NB4 (cell line): ENCODE measurements around the gene NOL6.
"Not testable (repeated sequence)": the region's sequence is repeated elsewhere in the genome, so short reads cannot be mapped to it uniquely, and the experiment has no call there.

Experiments
- POLR2A ChIP-seq: IDR thresholded peaks from 2 replicates; pipeline ENCODE4 v1.6.1; 2011; ENCODE audit warnings: mild to moderate bottlenecking; ENCODE audit not compliant: insufficient read length; ENCODE audit errors: extremely low read depth
- TF ChIP-seq, protein P1 (sequence below): IDR thresholded peaks from one replicate; pipeline ENCODE4 v1.5.1; 2012; ENCODE audit warnings: low read depth, low read length

GRCh38 chr9:33455456-33455855, 18.3 kb downstream of the NOL6 start:
- TF ChIP-seq, protein P1, sequence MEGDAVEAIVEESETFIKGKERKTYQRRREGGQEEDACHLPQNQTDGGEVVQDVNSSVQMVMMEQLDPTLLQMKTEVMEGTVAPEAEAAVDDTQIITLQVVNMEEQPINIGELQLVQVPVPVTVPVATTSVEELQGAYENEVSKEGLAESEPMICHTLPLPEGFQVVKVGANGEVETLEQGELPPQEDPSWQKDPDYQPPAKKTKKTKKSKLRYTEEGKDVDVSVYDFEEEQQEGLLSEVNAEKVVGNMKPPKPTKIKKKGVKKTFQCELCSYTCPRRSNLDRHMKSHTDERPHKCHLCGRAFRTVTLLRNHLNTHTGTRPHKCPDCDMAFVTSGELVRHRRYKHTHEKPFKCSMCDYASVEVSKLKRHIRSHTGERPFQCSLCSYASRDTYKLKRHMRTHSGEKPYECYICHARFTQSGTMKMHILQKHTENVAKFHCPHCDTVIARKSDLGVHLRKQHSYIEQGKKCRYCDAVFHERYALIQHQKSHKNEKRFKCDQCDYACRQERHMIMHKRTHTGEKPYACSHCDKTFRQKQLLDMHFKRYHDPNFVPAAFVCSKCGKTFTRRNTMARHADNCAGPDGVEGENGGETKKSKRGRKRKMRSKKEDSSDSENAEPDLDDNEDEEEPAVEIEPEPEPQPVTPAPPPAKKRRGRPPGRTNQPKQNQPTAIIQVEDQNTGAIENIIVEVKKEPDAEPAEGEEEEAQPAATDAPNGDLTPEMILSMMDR: not testable (repeated sequence)
- TF ChIP-seq POLR2A: not testable (repeated sequence)
